Activated CD8-positive, alpha-beta memory T cell treated with anti-CD3 and anti-CD28 coated beads for 4 hours (primary cell): ENCODE data around the gene EPHA5.

ENCODE experiments used
- DNase-seq, 2 donors: peaks; one replicate each; pipeline ENCODE4 v3.0.0-alpha.2; 2020; ENCODE audit warnings: low read depth in 2 of 2

EPHA5 gene

DNA sequence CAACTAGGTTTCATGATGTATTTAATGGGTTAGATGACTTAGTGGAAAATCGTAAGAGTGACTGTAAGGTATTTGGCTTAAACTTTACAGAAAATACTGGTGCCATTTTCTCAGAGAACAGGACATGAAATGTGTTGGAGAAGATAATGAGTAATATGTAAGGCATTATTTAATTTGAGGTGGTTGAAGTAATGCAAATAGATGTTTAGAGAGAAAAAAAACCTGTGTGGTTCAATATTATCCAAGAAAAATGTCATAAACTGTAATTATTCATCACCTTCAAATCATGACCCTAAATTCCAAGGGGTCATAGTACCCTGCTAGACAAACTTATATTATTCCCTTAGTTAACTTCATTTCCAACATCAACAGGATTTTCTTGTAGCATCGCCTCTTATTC lies 171.7 kb downstream of the EPHA5 start:
- no peak for DNase-seq

DNA sequence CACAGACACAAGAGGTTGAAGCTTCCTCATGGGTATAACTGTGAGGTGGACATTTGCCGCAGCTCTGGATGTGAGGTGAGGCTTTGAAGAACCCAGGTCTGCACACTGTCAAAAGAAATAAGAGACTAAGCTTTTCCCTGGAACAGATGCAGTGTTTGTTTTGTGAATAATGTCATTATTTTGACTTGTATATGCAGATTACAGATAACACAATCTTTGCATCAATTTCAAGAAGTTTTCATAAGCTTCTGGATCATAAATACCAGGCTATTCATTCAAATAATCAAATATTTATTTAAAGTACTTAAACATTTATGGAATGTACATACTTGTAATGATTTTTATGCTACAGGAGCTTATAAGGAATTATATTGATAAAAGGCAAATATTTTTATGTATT lies 174.8 kb downstream of the EPHA5 start:
- DNase-seq = no peak

DNA sequence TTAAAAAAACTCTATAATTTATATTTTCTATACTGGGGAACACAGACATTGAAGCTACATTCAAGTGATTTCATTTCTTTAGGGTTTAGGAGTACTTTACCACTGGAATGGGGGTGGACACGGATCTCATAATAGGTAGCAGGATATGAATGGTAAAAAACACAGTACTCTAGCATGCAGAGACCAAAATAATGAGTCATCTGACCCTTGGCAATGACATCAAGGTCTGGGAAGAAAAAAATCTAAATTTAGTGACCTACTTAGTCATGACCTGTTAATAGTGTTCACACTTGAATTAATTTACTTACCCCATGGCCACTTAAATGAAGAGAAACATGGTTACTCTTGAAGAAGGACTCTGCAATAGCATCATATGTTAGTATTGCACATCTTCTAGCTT lies 187.9 kb downstream of the EPHA5 start:
- no peak for DNase-seq

DNA sequence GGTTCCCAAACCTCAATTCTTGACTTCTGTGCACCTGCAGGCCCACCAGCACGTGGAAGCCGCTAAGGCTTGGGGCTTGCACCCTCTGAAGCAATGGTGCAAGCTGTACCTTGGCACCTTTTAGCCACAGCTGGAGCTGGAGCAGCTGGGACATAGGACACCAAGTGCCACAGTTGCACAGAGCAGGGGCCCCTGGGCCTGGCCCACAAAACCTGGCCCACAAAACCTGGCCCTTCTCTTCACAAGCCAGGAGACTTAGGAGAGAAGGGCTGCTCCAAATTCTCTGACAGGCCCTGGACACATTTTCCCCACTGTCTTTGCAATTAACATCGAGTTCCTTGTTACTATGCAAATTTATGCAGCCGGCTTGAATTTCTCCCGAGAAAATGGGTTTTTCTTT lies 197.8 kb downstream of the EPHA5 start:
- DNase-seq = no peak

DNA sequence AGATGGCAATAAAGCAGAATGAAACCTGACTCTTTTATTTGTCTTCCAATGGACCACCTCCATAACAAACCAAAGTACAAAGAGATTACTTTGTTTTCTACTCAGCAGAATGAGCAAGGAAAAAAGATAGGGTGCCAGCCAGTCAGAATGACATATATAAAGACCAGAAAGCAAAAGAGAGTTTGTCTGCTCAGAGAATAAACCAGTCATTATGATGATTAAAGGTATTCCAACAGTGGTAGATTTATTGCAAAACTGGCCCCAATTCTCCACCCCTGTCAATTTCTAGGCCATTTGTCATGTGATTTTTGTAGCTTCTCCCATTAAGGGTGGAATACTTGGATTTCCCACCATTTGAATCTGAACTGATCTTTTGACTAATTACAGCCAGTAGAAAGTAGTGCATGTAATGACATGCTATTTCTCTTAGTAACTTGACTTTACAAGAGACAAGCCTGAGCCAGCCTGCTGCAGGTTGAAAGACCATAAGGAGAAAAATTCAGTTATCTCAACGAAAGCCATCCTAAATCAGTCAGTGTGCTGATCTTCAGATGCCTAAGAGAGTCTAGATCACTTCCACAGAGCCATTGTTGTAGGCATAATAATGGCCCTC lies 203.1 kb downstream of the EPHA5 start:
- no peak for DNase-seq

DNA sequence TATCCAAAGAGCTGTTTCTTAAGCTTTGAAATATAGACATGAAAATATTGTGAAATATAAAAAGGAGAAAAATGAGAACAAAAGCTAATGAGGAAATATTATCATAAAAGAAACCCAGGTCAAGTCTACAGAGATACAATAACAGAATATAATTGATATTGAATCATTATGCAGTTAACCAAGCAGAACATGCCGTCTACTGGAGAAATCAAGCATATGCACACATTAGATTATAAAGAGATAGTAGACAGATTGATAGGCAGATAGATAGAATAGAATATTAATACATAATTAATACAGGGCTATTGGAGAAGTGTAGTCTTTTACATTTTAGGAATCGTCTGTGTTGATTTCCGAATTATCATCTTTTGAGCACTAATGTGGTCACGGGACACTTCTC lies 208.5 kb downstream of the EPHA5 start:
- DNase-seq = no peak

DNA sequence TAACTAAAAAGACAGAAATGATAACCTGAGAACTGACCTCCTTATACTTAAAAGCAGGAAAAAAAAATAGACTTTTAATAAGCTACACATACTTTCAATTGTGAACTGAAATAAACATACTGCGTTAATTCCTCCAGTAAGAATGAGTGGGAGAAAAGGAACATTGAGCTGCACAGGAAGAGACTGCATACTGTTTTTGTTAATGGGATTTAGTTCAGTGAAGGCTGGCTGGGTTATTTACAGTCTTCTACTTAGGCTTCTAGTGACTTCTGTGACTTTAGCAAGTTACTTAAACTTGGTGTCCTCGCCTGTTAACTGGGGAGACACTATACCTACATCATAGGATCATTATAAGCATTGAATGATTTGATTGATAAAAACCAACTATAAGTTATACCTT lies 213.3 kb downstream of the EPHA5 start:
- no peak for DNase-seq

DNA sequence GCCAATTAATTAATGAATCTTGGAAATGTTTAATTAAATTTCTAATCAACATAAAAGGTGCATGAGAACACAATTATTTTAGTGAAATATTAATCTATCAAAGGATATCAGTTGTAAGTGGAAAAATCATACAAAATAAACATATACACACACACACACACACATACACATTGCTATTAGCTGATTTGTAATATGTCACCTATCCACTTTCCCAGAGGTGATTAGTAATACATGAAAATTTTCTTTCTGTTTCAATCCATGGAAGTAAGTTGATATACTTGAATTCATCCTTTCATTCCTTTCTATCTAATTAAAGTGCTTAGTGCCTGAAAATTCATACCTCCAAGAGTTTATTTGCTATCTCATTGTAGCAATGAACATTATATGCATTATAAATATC lies 213.7 kb downstream of the EPHA5 start:
- DNase-seq = no peak

DNA sequence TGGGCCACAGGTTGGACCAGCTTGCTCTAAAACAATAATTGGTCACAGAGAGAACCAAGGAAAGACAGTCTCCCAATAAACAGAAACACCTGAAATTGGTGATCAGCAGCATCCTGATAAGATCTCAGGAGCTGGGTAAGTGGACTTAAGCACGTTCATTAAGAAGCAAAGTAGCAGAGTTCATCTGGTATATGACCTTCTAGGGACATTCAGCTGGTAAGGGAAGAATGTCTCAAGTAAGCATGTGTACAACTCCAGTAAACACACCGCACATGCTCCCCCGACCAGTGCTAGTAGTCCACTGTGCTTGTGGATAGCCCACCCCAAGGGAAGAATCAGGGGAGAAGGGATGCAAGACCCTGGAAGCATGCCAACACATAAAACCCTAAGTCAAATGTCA lies 216.9 kb downstream of the EPHA5 start:
- no peak for DNase-seq

DNA sequence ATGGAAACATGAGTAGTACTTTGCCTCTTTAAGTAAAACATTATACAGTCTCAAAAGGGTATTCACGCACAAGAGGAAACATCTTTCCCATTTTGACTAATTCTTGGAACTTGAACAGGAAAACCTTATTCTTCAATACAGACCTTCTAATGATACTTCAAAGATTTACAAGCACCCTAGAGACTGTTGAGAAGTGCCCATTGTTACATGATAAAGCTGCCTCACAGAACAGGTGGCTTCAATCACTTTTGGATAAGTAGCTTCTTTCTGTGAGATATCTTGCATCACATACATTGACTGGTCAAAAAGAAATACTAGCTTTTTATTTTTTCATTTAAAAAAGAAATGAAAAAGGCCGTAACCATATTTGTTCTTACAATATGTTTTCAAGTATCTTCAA lies 219.4 kb downstream of the EPHA5 start:
- no peak for DNase-seq

DNA sequence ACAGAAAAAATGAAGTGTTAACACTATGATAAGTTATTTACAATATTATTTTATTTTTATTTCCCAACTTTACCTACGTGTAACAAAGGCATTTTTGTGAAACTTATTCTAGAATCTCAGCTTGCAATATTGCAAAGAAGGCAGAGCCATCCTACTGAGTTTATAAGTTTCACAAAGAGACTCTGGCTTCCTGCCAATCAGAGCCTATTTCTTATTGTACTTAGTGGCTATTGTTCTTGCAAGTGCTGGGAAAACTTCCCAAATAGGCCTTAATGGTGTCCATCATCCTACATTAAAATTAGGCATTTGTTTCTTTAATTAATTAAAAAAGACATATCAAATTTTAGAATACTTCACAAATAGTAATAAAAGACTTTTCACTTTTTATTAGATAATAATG lies 233.2 kb downstream of the EPHA5 start:
- DNase-seq = no peak

DNA sequence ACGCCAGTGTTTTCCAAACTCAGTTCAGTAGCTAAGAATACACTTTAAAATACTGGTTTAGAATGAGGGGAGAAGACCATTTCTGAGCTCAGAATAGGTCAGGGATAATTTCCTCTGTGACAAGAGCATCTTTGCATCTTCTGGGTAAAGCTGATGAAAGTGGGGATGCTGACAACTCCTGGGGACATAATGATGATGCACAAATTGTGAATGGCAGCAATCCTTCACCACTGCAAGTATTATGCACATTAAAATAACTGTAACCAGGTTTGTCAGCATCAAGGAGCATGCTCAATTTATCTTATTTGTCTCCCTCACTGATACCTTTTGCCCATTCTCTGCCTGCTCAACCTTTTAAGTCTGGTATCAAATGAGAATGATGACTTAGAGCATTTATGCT lies 248.2 kb downstream of the EPHA5 start:
- no peak for DNase-seq

DNA sequence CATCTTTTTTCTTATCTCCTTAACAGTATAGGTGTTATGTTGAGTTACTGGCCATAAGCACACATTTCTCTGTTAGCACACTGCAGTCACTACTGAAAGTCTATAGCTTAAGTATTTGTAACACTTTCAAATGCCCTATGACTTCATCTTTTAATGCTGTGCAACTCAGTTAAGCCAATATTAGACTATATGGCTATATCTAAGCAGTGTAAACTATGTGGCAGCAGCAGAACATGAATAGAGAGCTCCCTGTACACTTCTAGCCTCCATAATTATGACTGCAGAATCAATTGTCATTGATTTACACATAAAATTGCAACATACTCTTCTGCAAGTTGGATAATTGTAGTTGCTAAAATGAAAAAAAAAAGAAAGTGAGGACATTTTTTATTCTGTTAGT lies 250.3 kb downstream of the EPHA5 start:
- DNase-seq = no peak

DNA sequence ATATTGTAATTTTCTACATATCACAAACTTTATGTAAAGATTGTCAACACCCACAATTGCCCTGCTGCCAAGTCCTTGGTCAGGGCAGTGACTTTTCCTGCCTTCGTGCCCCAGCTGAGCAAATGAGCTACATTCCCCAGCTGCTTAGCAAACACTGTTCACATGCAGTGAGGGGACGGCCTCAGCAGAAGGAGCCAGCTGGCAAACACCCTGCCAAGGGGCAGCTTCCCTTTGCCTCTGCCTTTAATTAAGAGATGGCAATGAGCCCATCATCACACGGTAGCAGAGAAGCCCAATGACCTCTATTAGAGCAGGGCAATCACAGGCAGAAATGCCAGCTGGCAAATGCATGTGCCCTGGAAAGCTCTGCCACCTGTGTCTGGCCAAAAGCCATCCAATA lies 253.4 kb downstream of the EPHA5 start:
- no peak for DNase-seq

DNA sequence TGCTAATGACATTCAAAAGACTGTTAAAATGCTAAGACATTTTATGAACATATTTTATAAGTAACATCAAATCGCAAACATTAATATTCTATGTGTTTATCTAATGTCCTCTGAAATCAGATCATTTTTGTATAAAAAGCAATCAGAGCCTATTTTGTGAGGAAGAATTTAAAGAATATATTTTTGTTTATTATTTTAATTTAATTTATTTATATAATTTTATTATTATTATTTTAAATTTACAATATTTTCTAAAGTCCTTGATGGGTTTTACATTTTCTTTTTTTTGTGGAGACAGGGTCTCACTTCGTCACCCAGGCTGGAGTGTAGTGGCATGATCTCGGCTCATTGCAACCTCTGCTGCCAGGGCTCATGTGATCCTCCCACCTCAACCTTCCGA lies 262.8 kb downstream of the EPHA5 start:
- DNase-seq = no peak

DNA sequence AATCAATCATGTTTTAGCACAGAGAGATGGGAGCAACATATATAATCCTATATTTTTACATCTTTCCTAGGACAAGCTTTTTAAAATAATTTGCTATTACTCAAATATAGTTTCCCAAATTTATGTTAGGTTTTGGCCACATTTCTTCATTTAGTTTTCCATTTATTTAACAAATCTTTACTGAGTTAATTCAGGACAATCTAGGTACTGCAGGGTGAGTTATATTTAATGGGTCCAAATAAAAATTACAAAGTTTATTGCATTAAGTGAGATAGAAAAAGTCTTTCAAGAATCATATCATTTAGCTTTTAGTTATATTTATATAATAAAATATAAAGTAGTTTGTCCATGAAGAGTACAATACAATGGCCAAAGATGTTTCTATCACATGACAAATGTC lies 269.2 kb downstream of the EPHA5 start:
- no peak for DNase-seq

DNA sequence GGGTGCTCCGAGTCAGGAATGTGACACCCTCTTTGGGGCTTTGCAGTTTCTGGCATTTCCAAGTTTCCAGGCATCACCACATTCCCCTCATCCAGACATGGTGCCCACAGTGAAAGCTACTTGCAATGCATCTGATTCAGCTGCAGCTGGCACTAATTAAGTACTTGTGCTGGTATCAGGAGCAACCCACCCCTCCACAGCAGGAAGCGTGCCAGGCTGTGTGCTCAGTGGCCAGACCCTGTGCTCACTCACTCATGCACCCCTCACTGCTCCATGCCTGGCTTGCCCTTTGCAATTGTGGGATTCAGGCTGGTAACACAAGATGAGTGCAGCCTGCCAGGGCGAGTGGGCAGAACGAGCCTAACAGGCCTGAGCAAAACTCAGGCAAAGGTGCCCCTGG lies 271.2 kb downstream of the EPHA5 start:
- no peak for DNase-seq

DNA sequence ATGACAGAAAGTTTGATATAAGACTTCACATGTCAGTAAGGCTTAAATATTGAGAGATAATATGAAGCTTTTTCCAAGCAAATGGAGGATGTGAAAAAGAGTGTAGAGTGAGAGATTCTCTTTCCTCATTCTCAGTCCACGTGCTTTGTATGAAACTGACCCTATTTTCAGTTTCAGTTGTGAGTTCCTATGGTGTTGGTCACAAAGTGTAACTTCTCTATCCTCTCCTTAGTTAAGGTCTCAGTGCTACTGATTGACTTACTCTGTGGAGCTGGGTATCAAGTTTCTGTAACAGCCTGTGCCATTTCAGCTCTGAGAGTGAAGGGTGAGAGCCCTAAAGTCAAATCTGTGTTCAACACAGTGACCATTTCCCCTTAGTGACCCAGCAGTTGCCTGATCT lies 277.2 kb downstream of the EPHA5 start:
- no peak for DNase-seq

DNA sequence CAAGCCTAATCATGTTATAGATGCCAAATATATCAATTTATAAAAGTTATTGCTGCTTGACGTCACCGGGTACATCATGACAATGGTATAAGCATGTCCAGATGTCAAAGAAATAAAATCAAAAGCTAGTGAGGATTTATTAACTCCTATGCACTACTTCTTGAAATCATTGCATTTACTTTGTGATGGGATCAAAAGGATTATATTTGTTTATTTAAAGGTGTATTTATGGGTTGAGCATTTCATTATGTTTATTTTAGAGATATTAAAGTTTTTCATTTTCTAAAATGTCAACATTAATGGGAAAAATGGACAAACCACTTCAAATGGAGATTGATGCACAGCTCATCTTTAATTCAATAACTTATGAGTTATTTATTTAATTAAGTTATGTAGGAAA lies 277.8 kb downstream of the EPHA5 start:
- DNase-seq = no peak

DNA sequence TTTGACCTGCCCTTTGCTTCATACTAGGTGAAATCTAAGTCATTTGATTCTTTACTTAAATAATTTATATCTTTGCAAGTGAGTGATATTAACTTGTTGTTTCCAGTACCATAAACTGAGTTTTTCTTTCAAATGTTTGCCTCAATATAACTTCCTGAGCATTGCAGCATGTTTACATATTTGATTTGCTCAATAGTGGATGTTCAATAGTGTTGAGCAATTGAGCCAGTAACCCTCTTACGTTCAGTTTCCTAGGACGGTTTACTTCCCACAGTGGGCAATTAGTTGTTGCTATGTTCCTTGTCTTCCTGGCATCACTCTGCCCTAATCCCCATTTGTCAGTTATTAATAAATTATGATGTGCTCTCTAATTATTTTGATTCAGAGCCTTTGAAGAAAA lies 278.5 kb downstream of the EPHA5 start:
- no peak for DNase-seq

DNA sequence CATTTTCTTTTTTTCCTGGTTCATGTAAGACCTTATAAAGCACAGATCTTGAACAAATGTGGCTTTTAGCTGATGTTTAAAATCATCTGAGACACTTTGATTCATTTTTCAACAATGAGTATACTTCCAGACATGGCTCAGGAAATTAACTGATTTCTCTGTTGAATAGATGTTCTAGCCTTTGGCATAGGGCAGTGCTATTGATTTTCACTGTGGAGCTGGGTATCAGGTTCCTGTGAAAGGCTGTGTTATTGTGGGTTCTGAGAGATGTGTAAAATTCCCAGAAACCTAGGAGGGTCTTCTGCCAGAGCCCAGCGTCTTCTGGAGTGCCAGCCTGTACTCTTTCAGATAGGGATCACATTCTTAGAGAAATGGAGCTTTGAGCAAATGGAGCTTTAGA lies 278.9 kb downstream of the EPHA5 start:
- DNase-seq = no peak

DNA sequence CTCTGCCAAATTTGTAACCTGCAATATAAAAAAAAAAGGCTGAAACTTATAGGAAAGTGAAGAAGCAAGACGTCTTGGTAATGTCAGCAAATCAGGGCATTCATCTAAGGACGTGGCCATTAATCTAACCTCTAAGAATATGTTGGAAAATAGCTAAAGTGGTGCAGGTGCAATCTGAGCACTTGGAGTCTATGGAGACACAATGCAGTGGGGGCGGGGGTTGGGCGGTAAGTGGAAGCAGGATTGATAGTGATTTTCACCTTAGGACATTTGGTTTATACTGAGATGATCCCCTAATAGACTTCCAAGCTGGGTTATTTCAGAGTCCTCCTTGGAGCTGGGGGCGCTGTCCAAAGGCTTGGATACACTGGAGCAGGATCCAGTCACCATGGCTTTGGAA lies 283.4 kb downstream of the EPHA5 start:
- no peak for DNase-seq

DNA sequence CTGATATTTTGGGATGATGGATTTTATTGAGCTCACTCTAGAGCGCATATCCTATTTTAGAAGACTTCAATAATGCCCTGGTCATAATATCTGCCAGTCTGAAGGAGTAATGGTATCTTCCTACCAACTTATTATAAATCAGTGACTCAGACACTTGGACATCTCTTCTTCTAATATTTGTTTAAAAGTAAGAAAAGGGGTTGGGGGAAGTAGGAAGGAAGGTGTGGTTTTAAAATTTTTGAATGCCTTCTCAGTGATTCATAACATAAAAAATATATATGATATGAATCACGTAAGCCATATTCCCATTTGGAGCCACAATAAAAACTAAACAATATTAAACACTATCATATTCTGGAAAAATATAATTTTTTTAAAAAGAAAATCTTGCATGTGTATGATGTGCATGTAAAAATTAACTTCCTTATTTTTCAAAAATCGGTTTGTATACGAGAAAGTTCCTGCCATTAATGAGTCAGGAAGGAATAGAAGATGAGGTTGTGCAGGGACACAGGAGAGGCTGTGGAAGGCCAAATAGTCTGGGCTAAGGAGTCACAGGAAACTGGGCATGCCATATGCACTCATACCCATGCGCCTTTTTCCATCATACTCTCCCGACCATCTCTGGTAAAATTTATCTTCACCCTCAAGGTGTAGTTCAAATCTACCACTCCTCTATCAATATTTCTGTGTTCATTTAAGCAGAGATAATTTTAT lies 286.5 kb downstream of the EPHA5 start:
- DNase-seq = no peak

DNA sequence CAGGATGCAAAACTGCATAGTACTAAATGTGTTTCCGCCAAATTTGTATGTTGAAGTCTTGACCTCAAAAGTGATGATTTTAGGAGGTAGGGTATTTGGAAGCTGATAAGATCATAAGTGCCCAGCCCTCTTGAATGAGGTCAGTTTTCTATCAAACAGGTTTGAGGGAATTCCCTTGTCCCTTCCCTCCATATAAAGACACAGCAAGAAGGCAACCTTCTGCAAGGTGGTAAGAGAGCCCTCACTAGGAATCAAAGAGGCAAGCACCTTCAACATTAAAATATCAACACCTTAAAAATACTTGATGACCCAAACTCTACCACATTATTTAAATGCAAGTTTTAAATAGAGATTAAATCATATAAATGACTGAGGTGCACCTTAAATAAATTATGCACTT lies 288.6 kb downstream of the EPHA5 start:
- DNase-seq = no peak
